Endothelial cell of umbilical vein (primary cell): ENCODE data around the gene CNDP1. TPM values are rescaled to one million over a fixed set of nuclear protein-coding genes. Genes with fewer than 3 reads are reported as not detected.

ENCODE experiments used
- BruUV-seq: library from RNA; stranded (reverse); fragments of 400-500 nt; replicated peaks from 2 replicates; lab custom pipeline; 2021; lab: Mats Ljungman, UMichigan
- CTCF ChIA-PET: fragments of 300-600, 350-600 bp; sonication (Branson Sonifier 250); formaldehyde crosslinking; loops from one replicate; lab custom pipeline; 2021; ENCODE audit warnings: antibody characterized with exemption, inconsistent platforms; lab: Charles Lee
- POLR2A ChIA-PET: fragments of 300-600, 350-600 bp; sonication (Branson Sonifier 250); formaldehyde crosslinking; loops from one replicate; lab custom pipeline; 2021; ENCODE audit warnings: antibody characterized with exemption, inconsistent platforms; lab: Charles Lee
- DNase-seq: peaks from one replicate; pipeline ENCODE4 v3.0.0-alpha.2; 2011; ENCODE audit warnings: low read depth, low spot score
- FAIRE-seq: peaks from 2 replicates; lab custom pipeline; 2011; peaks lifted over from hg19 to GRCh38; lab: Jason Lieb, UNC
- H2AFZ ChIP-seq: 2 replicates; pipeline ENCODE4 v1.6.0; 2012; ENCODE audit warnings: low read depth, low read length, control low read depth, inconsistent platforms
- H3K27ac ChIP-seq: 2 replicates; pipeline ENCODE4 v1.5.1; 2011; ENCODE audit warnings: low read depth, mild to moderate bottlenecking, control low read depth, low read length, moderate library complexity; ENCODE audit not compliant: insufficient read depth
- H3K27me3 ChIP-seq, 2 experiments: 2 replicates each; pipeline versions ENCODE4 v1.6.0 to v1.6.1; 2011; ENCODE audit warnings: low read length in 2 of 2, mixed read lengths in 1 of 2; ENCODE audit not compliant: control insufficient read depth in 2 of 2, insufficient read depth in 2 of 2
- H3K36me3 ChIP-seq, 2 experiments: 2 replicates in 1 of 2; 3 replicates in 1 of 2; pipeline ENCODE4 v1.5.1; 2011; ENCODE audit warnings: low read length in 2 of 2, mild to moderate bottlenecking in 1 of 2, moderate library complexity in 1 of 2; ENCODE audit not compliant: control insufficient read depth in 2 of 2, insufficient read depth in 2 of 2; ENCODE audit errors: extremely low read depth in 1 of 2
- H3K4me1 ChIP-seq: 3 replicates; pipeline ENCODE4 v1.5.1; 2011; ENCODE audit warnings: mild to moderate bottlenecking, low read length; ENCODE audit not compliant: control insufficient read depth, insufficient read depth; ENCODE audit errors: extremely low read depth
- H3K4me2 ChIP-seq: 2 replicates; pipeline ENCODE4 v1.6.1; 2011; ENCODE audit warnings: low read length, control low read depth, mixed read lengths; ENCODE audit not compliant: insufficient read depth
- H3K4me3 ChIP-seq, 3 experiments: fragments of 200-600 bp in 1 of 3; sonication (generic), shearing (Covaris generic) in 1 of 3; replicated peaks in 1 of 3; 2 replicates each; pipeline ENCODE4 v1.5.1; 2011 to 2016; ENCODE audit warnings: control low read depth in 3 of 3, low read length in 3 of 3, mild to moderate bottlenecking in 2 of 3, inconsistent platforms in 1 of 3, low read depth in 1 of 3, moderate library complexity in 1 of 3; ENCODE audit not compliant: insufficient read depth in 1 of 3
- H3K79me2 ChIP-seq: 2 replicates; pipeline ENCODE4 v1.6.0; 2012; ENCODE audit warnings: low read length, inconsistent platforms; ENCODE audit not compliant: control insufficient read depth, insufficient read depth
- H3K9ac ChIP-seq: replicated peaks from 2 replicates; pipeline ENCODE3; 2011; ENCODE audit warnings: low read length, control low read depth; ENCODE audit not compliant: insufficient read depth; ENCODE audit errors: extremely low read depth
- H3K9me1 ChIP-seq: replicated peaks from 3 replicates; pipeline ENCODE4 v1.6.0; 2011; ENCODE audit warnings: mild to moderate bottlenecking, low read length; ENCODE audit not compliant: control insufficient read depth, insufficient read depth; ENCODE audit errors: extremely low read depth
- H3K9me3 ChIP-seq: replicated peaks from 2 replicates; pipeline ENCODE4 v1.5.1; 2012; ENCODE audit warnings: low read length, inconsistent platforms; ENCODE audit not compliant: control insufficient read depth, insufficient read depth
- H4K20me1 ChIP-seq: replicated peaks from 2 replicates; pipeline ENCODE3; 2011; ENCODE audit warnings: mild to moderate bottlenecking, low read length; ENCODE audit not compliant: control insufficient read depth, insufficient read depth; ENCODE audit errors: extremely low read depth
- CTCF ChIP-seq, 2 donors: IDR thresholded peaks; 1 replicate in 1 of 2; 2 replicates in 1 of 2; pipeline ENCODE4 v1.5.1; 2011; ENCODE audit warnings: low read length in 2 of 2, mild to moderate bottlenecking in 2 of 2, moderate library complexity in 2 of 2, control low read depth in 1 of 2, inconsistent platforms in 1 of 2, low read depth in 1 of 2; ENCODE audit not compliant: insufficient read depth in 1 of 2; ENCODE audit errors: extremely low read depth in 1 of 2
- EZH2 ChIP-seq: IDR thresholded peaks from 2 replicates; pipeline ENCODE4 v1.6.1; 2012; ENCODE audit warnings: borderline replicate concordance, low read depth, mild to moderate bottlenecking, moderate library complexity, low read length, inconsistent platforms; ENCODE audit not compliant: severe bottlenecking
- FOS ChIP-seq: IDR thresholded peaks from 2 replicates; pipeline ENCODE4 v1.6.1; 2011; ENCODE audit warnings: mild to moderate bottlenecking, low read length, moderate library complexity, borderline replicate concordance; ENCODE audit not compliant: insufficient read depth
- GATA2 ChIP-seq: IDR thresholded peaks from 2 replicates; pipeline ENCODE4 v1.7.0; 2011; ENCODE audit warnings: low read depth, mild to moderate bottlenecking, moderate library complexity, mixed read lengths, low read length; ENCODE audit not compliant: insufficient read length, insufficient read depth
- POLR2A ChIP-seq: IDR thresholded peaks from 2 replicates; pipeline ENCODE4 v1.6.1; 2012; ENCODE audit warnings: low read depth, mild to moderate bottlenecking, control low read depth, low read length
- POLR2AphosphoS5 ChIP-seq: IDR thresholded peaks from 2 replicates; pipeline ENCODE4 v1.6.1; 2012; ENCODE audit warnings: low read depth, mild to moderate bottlenecking, control low read depth, low read length, moderate library complexity; ENCODE audit not compliant: insufficient read depth
- dilution Hi-C: fragments of 300-500 bp; cut with MboI; formaldehyde crosslinking; loops from one replicate; pipeline ENCODE4 v1.15.0; 2019; ENCODE audit warnings: low sequenced_read_pairs; ENCODE audit not compliant: extremely low pct_ligation_motif_present
- intact Hi-C: fragments of 100-400 bp; cut with micrococcal nuclease; formaldehyde crosslinking; loops from one replicate; pipeline ENCODE4 v1.10.0; 2022
- polyA plus RNA-seq, 4 experiments: library from polyadenylated mRNA; depleted of rRNA in 3 of 4; stranded (reverse) in 3 of 4; unstranded in 1 of 4; fragments of >200 nt; gene quantifications; 2 replicates each; pipeline versions ENCODE4 v1.2.1 to v1.2.3, GENCODE V29; 2011 to 2012; ENCODE audit warnings: missing spikeins in 1 of 4
- total RNA-seq: library from RNA; stranded (reverse); gene quantifications from 2 replicates; pipeline ENCODE4 v1.2.3, GENCODE V29; 2021
- TF ChIP-seq, protein P1 (sequence below): IDR thresholded peaks from 2 replicates; pipeline ENCODE4 v1.6.1; 2011; ENCODE audit not compliant: insufficient read depth, insufficient read length

Gene CNDP1
- total and polyA plus RNA-seq, 2 donors (not counting 3 experiments of a cell fraction or from before 2014, with no cell fraction given), result not detected

DNA sequence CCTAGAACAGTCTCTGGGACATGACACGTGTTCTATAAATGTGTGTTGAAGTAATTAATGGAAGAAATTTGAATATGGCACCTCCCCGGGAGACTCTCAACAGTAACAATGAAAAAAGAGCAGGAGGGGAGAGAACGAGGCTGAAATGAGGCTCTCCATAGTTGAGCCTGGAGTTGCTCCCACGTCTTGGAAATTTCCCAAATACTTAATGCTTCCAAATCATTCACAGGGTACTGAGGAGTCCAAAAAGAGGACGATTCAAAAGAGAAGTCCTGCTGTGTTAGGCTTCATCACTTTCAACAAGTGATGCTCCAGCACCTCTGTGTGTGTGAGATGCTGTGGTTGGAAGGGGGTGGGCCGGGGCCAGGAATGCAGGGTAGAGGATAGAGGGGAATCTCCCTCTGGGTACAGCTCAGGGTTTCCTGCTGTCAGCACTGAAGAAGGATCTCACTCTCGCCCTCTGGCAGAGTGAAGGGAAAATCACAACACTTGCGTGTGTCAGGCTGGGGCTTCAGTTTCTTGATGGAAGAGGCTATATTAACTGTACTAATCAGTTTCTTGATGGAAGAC lies 45.3 kb downstream of the CNDP1 start:
- H4K20me1 ChIP-seq, result no peaks in the 10 kb centered on the region
- no peak overlapping the region for H3K27ac ChIP-seq
- ChIA-PET POLR2A (no interaction called here), CTCF (no interaction called here)
- H3K4me1 ChIP-seq, result no peaks in the 10 kb centered on the region
- FAIRE-seq (no peak), DNase-seq (no peak)
- H3K79me2 ChIP-seq, result no peaks in the 10 kb centered on the region
- TF ChIP-seq GATA2 (no peak), CTCF (IDR thresholded peaks at IDR 0.05; ENCODE audit: extremely low read depth in 1 of 2, insufficient read depth in 1 of 2, low read depth in 1 of 2, low read length in 2 of 2) (no peak)
- H3K9me1 ChIP-seq, result no peaks in the 10 kb centered on the region
- H3K4me3 ChIP-seq, result no peak overlapping the region
- H3K4me2 ChIP-seq, result no peak overlapping the region
- no peak overlapping the region for H3K9ac ChIP-seq
- H3K9me3 ChIP-seq, result no peaks in the 10 kb centered on the region
- no peaks in the 10 kb centered on the region for H3K36me3 ChIP-seq
- dilution Hi-C loops (no loop called here), intact Hi-C loops (no loop called here)
- peaks cover 0 to 4% of the 10 kb centered on the region in 2 experiments for H3K27me3 ChIP-seq
- no TSS peak for BruUV-seq
- H2AFZ ChIP-seq, result no peak overlapping the region

DNA sequence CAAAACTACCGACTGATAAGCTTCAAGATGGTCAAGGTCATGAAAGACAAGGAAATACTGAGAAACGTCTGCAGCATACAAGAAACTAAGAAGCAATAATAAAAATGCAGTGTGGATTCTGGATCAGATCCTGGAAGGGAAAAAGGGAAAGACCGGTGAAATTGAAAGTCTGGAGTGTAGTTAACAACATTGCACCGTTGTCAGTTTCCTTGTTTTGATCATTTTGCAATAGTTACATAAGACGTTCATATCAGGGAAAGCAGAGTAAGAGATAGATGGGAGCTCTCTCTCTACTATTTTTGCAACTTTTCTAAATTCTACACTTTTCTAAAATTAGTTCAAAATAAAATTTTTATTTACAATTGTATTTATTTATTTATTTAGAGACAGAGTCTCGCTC lies 48.3 kb downstream of the CNDP1 start:
- TF ChIP-seq EZH2, result no peak
- no peak for TF ChIP-seq POLR2A
- no peak for TF ChIP-seq POLR2AphosphoS5
- no peak for TF ChIP-seq FOS
- no peak for TF ChIP-seq GATA2
- TF ChIP-seq, protein P1, sequence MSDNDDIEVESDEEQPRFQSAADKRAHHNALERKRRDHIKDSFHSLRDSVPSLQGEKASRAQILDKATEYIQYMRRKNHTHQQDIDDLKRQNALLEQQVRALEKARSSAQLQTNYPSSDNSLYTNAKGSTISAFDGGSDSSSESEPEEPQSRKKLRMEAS, result no peak
- no TSS peak for BruUV-seq
- intact Hi-C loops, result no loop called here
- H4K20me1 ChIP-seq, result no peaks in the 10 kb centered on the region
- H3K79me2 ChIP-seq, result no peaks in the 10 kb centered on the region
- no peaks in the 10 kb centered on the region for H3K36me3 ChIP-seq
- no peak overlapping the region for H3K9ac ChIP-seq
- H3K4me1 ChIP-seq, result no peaks in the 10 kb centered on the region
- H3K9me3 ChIP-seq, result no peaks in the 10 kb centered on the region
- dilution Hi-C loops, result no loop called here
- H3K4me3 ChIP-seq, result no peak overlapping the region
- CTCF ChIA-PET, result no interaction called here
- no peak overlapping the region for H3K4me2 ChIP-seq
- no peak overlapping the region for H2AFZ ChIP-seq
- POLR2A ChIA-PET, result no interaction called here
- H3K9me1 ChIP-seq, result no peaks in the 10 kb centered on the region
- FAIRE-seq (no peak), DNase-seq (no peak)
- H3K27me3 ChIP-seq, result peaks cover 4 to 5% of the 10 kb centered on the region in 2 experiments
- H3K27ac ChIP-seq, result no peak overlapping the region
